GM18517 (cell line): ENCODE results near the gene AURKAIP1.

Experiments
- ATAC-seq: cut with Tn5 transposase; IDR thresholded peaks from one replicate; pipeline ENCODE4 v1.9.1; 2021; ENCODE audit warnings: mild to moderate bottlenecking, moderate library complexity; ENCODE audit not compliant: unreplicated experiment

Gene AURKAIP1

GRCh38 chr1:1348420-1349255 lies 26.4 kb downstream of the AURKAIP1 start:
- no peak for ATAC-seq

- no peak for ATAC-seq
Observed at GRCh38 chr1:1347663-1348419, 27.2 kb downstream of the AURKAIP1 start.

GRCh38 chr1:1347026-1347595 lies 27.9 kb downstream of the AURKAIP1 start:
- no peak for ATAC-seq

- ATAC-seq = no peak
Observed at GRCh38 chr1:1346501-1346890, 28.5 kb downstream of the AURKAIP1 start.

GRCh38 chr1:1345860-1346500 lies 29.0 kb downstream of the AURKAIP1 start:
- no peak for ATAC-seq

- no peak for ATAC-seq
Observed at GRCh38 chr1:1345384-1345783, 29.6 kb downstream of the AURKAIP1 start.

- no peak for ATAC-seq
Observed at GRCh38 chr1:1344655-1345361, 30.2 kb downstream of the AURKAIP1 start.

GRCh38 chr1:1343811-1344421 lies 31.1 kb downstream of the AURKAIP1 start:
- ATAC-seq = no peak

- no peak for ATAC-seq
Observed at GRCh38 chr1:1342584-1343115, 32.4 kb downstream of the AURKAIP1 start.

- ATAC-seq = no peak
Observed at GRCh38 chr1:1342061-1342562, 32.9 kb downstream of the AURKAIP1 start.

- no peak for ATAC-seq
Observed at GRCh38 chr1:1341549-1342021, 33.4 kb downstream of the AURKAIP1 start.

- no peak for ATAC-seq
Observed at GRCh38 chr1:1340791-1341548, 34.0 kb downstream of the AURKAIP1 start.

GRCh38 chr1:1340185-1340584 lies 34.8 kb downstream of the AURKAIP1 start:
- no peak for ATAC-seq

- no peak for ATAC-seq
Observed at GRCh38 chr1:1338278-1338677, 36.7 kb downstream of the AURKAIP1 start.

GRCh38 chr1:1337793-1338147 lies 37.2 kb downstream of the AURKAIP1 start:
- ATAC-seq = no peak

GRCh38 chr1:1336931-1337792 lies 37.8 kb downstream of the AURKAIP1 start:
- ATAC-seq = no peak

GRCh38 chr1:1336446-1336845 lies 38.6 kb downstream of the AURKAIP1 start:
- ATAC-seq = no peak

- ATAC-seq = no peak
Observed at GRCh38 chr1:1335792-1336248, 39.2 kb downstream of the AURKAIP1 start.
